GM21526 (cell line): ENCODE results near the gene AQP1.

ENCODE experiments used
- ATAC-seq: cut with Tn5 transposase; IDR thresholded peaks from one replicate; pipeline ENCODE4 v1.9.1; 2021; ENCODE audit warnings: moderate library complexity; ENCODE audit not compliant: unreplicated experiment, low FRiP score

Gene AQP1

GRCh38 chr7:30932562-30932961, 20.9 kb downstream of the AQP1 start:
- ATAC-seq: no peak

- no peak for ATAC-seq
Measured at GRCh38 chr7:30933124-30933974, 21.7 kb downstream of the AQP1 start.

GRCh38 chr7:30934225-30934624, 22.6 kb downstream of the AQP1 start:
- no peak for ATAC-seq

GRCh38 chr7:30934732-30935568, 23.3 kb downstream of the AQP1 start:
- no peak for ATAC-seq

- ATAC-seq: no peak
Measured at GRCh38 chr7:30935569-30935877, 23.9 kb downstream of the AQP1 start.

- ATAC-seq: no peak
Measured at GRCh38 chr7:30936650-30937245, 25.1 kb downstream of the AQP1 start.

GRCh38 chr7:30937416-30937815, 25.8 kb downstream of the AQP1 start:
- no peak for ATAC-seq

GRCh38 chr7:30938435-30939316, 27.0 kb downstream of the AQP1 start:
- peak; percentile 83 for ATAC-seq

- no peak for ATAC-seq
Measured at GRCh38 chr7:30941582-30942323, 30.1 kb downstream of the AQP1 start.

- ATAC-seq: no peak
Measured at GRCh38 chr7:30950197-30950596, 38.5 kb downstream of the AQP1 start.

GRCh38 chr7:30954914-30955313, 43.3 kb downstream of the AQP1 start:
- no peak for ATAC-seq

- ATAC-seq: no peak
Measured at GRCh38 chr7:30956704-30957103, 45.1 kb downstream of the AQP1 start.

GRCh38 chr7:30963842-30964241, 52.2 kb downstream of the AQP1 start, which contains the start of gene GHRHR:
Gene GHRHR (plus strand): TSS chr7:30963953. CDS start chr7:30964069, 116 bp downstream.
- no peak for ATAC-seq

GRCh38 chr7:30965372-30965771, 53.7 kb downstream of the AQP1 start:
- no peak for ATAC-seq

- ATAC-seq: no peak
Measured at GRCh38 chr7:30965883-30966282, 54.2 kb downstream of the AQP1 start.

GRCh38 chr7:30968294-30968693, 56.6 kb downstream of the AQP1 start:
- ATAC-seq: no peak

- ATAC-seq: no peak
Measured at GRCh38 chr7:30968747-30969603, 57.3 kb downstream of the AQP1 start.

GRCh38 chr7:30969604-30969970, 57.9 kb downstream of the AQP1 start:
- ATAC-seq: no peak

- ATAC-seq: no peak
Measured at GRCh38 chr7:30970074-30970473, 58.4 kb downstream of the AQP1 start.
